Esophagus mucosa (tissue), 1 donor: ENCODE measurements around the gene ADPGK. TPM values are rescaled to one million over a fixed set of nuclear protein-coding genes. Genes with fewer than 3 reads are reported as not detected.
"Not testable (repeated sequence)": the region's sequence is repeated elsewhere in the genome, so short reads cannot be mapped to it uniquely, and the experiment has no call there.

Source experiments
- ATAC-seq: fragments of 200-7000 bp; cut with Tn5 transposase; one replicate; pipeline ENCODE4 v1.9.1; 2020
- total RNA-seq: library from RNA; stranded (reverse); gene quantifications from one replicate; pipeline ENCODE4 v1.2.4, GENCODE V29; 2023
- donor health status: DM: yes; HTN: yes; CAD: no.

ADPGK gene
- total RNA-seq, 1 donor from 2014 or later: 23.4 TPM

DNA sequence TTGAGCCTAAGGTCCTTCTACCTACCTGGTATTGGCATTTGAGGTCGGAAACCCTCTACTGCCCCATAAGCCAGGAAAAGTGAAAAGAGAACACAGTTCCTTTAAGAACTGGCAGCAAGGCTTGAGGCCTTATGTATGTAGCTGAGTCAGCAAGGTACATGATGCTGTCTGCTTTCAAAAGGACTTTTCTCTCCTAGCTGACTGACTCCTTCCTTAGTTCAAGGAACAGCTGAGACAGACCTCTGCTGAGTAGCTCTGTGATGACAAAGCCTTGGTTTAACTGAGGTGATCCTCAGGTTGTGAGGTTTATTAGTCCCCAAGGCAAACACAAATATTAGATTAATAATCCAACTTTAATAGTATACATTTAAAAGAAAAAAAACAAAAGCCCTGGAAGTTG lies 45.8 kb downstream of the ADPGK start:
- no peak for ATAC-seq

GRCh38 chr15:72737061-72737460 lies 46.5 kb downstream of the ADPGK start:
- no peak for ATAC-seq

DNA sequence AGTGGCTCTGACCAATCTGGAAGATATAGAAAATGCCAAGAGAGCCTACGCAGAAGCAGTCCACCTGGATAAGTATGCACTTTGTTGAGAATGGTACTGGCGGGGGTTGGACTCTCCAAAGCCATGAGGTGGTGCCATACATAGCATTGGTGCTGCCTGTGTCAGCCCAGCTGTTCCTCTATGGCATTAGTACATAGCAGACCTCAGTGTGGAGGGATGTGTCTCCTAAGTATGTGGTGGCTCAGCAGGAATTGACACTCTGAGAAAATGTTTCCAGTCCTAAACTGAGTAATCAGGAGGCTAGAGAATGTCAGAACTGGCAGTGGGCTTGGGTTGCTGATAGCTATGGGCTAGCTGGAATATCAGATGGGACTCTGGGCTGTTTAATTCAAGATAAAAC lies 48.4 kb downstream of the ADPGK start:
- no peak for ATAC-seq

DNA sequence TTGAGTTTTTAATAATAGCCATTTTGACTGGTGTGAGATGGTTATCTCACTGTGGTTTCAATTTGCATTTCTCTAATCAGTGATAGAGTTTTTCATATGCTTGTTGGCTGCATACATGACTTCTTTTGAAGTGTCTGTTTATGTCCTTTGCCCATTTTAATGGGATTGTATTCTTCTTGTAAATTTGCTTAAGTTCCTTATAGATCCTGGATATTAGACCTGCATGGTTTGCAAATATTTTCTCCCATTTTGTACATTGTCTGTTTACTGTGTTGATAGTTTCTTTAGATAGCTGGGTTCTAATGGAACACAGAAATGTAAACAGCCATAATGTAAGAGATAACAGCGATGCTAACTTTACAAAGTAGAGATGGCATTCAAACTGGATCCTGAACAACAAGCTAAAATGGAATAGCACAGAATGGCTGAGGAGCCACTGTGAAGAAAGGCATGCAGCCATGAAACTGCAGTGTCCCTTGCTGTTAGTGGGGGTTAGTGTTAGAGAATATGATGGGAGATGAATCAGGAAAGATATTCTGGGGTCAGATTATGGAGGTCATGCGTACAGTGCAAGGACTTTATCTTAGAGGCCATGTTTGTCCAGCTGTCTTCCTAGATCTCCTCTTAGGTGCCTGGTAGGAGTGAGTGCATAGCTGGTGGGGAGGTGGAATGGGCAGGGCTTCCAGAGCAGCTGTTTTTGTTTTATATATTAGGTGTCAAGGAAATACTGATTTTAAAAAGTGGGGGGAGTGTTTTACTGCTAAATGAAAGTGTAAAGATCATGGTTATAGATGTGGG lies 49.4 kb downstream of the ADPGK start:
- ATAC-seq: no peak

DNA sequence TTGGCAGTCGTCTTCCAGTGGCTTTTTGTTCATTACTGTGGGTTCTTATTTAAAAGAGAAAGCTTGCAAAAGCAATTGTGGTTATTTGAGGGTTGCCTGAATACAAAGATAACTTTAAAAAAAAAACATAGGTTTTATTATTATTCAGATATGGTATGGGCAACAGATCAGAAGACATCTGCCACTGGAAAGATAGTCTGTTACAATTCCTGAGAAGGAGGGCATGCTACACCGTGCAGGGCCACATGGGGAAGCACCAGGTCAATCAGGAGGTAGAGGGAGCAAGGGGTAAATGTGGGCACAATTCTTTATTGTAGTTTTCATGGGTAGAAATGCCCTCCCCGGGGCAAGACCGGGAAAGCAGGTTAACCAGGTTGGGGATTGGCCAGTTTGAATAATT lies 51.0 kb downstream of the ADPGK start:
- ATAC-seq: no peak

DNA sequence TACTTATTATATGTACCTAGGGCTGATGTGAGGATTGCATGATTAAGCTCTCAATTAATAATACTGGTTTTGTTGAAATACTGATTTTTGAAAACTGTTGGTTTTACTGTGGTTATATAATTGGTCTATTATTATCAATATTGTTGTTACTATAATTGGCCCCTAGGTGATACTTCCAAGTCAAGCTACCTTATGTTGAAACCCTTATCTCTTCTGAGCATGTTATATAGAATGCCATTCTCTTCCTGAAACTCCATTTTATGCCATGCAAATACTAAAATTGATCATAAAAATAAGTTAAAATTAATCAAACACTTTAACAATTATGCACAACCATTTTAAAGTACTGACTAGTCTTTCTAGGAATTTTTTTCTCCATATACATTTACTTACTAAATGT lies 51.5 kb downstream of the ADPGK start:
- no peak for ATAC-seq

DNA sequence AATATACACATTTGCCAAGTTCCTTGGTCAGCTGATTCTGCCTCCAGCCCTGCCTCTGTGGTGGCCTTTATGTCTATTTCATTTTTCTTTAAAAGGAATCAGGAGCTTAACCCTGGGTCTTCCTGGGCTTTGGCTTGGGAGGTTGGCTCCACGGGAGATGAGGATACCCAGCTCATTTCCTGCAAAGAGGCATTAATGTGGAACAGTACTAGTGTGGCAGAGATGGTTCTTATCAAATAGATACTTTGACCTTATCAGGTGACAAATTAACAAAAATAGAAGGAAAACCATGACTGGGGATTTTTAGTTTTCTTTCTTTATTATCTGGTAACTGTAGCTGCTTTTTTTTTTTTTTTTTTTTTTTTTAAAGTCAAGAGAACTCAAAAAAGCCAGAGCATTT lies 54.7 kb downstream of the ADPGK start:
- no peak for ATAC-seq

DNA sequence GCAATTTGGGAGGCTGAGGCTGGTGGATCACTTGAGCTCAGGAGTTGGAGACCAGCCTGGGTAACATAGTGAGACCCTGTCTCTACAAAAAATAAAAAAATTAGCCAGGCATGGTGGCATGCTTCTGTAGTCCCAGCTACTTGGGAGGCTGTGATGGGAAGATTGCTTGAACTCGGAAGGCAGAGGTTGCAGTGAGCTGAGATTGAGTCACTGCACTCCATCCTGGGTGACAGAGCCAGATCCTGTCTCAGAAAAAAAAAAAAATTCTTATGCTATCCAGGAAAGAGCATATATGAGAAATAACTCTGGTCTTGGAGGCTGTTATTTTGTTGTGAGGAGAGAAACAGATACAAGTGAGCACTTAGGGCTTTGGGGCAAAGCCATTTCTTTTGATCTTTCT lies 55.3 kb downstream of the ADPGK start:
- ATAC-seq: not testable (repeated sequence)

DNA sequence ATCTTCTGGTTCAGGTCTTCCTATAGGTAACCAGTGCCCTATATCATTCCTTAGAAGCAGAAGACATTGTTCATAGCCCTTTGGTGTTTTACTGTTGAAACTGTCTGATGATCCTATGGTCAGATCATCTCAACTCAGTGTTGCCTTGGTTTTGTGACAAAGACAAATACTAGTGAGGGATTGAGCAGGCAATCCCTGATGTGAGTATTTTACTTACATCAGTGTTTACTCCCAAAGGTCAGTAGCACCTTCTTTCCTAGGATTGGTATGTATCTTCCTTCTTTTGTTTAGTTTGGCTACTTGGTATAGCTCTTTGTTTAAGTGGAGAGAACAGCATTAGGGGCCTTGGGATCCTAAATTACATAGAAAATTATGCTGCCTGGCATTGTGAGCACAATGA lies 56.4 kb downstream of the ADPGK start:
- ATAC-seq: no peak

DNA sequence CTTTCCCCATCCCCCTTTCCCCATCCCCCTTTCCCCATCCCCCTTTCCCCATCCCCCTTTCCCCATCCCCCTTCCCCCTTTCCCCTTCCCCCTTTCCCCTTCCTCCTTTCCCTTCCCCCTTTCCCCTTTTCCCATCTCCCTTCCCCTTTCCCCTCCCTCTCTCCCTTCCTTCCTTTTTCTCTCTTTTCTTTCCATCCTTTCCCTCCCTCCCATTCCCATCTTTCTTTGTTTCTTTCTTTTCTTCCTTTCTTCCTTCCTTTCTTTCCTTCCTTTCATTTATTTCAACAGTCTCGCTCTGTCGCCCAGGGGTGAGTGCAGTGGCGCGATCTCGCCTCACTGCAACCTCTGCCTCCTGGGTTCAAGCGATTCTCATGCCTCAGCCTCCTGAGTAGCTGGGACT lies 57.7 kb downstream of the ADPGK start:
- ATAC-seq: not testable (repeated sequence)

DNA sequence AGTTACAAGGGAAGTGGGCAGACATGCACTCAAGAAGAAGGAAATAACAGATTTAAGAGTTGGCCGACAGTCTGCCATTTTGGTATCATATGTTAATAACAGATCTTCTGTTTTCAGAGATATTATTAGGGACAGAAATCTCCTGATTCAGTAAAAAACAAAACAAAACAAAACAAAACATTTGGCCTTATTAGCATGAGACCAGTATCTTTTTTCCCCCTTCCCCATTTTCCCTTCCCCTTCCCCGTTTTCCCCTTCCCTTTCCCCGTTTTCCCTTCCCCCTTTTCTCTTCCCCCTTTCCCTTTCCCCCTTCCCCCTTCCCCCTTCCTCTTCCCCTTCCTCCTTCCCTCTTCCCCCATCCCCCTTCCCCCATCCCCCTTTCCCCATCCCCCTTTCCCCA lies 58.1 kb downstream of the ADPGK start:
- no peak for ATAC-seq

DNA sequence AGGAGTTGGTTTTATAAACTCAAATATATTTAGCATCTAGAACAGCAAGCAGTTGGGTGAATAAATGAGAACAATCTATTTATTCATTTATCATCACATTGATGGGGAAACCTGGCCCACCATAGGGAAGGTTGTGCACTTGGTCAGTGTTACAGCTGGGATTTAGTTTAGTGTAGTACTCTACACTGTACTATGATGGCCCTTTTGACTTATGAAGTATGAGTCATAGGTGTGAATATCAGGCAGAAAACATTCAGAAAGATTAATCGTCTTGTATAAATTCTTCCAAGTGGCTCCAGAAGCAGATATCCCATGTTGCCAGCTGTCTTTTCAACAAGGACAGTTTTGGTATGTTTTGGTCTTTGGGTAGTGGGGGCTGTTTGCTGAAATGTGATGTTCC lies 59.5 kb downstream of the ADPGK start:
- no peak for ATAC-seq

GRCh38 chr15:72722071-72722696 lies 61.4 kb downstream of the ADPGK start:
- ATAC-seq: peak; percentile 62

DNA sequence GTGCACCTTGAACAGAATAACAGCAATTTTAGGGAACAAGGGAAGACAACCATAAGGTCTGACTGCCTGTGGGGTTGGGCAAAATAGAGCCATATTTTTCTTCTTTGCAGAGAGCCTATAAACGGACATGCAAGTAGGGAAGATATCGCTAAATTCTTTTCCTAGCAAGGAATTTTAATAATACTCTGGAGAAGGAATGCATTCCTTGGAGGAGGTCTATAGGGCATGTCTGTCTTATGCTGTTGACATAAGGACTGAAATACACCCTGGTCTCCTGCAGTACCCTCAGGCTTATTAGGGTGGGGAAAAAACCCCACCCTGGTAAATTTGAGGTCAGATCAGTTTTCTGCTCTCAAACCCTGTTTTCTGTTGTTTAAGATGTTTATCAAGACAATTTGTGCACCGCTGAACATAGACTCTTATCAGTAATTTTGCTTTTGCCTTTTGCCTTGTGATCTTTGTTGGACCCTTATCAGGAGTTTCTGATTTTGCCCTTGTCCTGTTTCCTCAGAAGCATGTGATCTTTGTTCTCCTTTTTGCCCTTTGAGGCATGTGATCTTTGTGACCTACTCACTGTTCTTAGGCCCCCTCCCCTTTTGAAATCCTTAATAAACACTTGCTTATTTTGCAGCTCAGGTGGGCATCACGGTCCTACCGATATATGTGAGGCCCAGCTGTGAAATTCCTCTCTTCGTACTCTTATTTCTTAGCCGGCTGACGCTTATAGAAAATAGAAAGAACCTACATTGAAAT lies 74.8 kb downstream of the ADPGK start:
- ATAC-seq: not testable (repeated sequence)

- no peak for ATAC-seq
These were observed 77.3 kb downstream of the ADPGK start for GRCh38 chr15:72706266-72706665.

Other genes with a start within 250 kb of the ADPGK start
- gene GOLGA6B, start 129.1 kb downstream of the ADPGK start, total RNA-seq: not detected
- gene HIGD2B, start 97.6 kb downstream of the ADPGK start, total RNA-seq: not detected
- gene BBS4, start 97.6 kb downstream of the ADPGK start, total RNA-seq: 7.7 TPM